Measurements from ENCODE around the gene IL16.

Gene IL16

GRCh38 chr15:81275711-81276392 is 79.2 kb downstream of the IL16 start:
- DNase-seq (ENCODE audit: low spot score) = no peak

- DNase-seq (ENCODE audit: low spot score) = no peak
Observed at GRCh38 chr15:81276967-81277366, 80.3 kb downstream of the IL16 start.

- no peak for DNase-seq (ENCODE audit: low spot score)
Observed at GRCh38 chr15:81277851-81278250, 81.2 kb downstream of the IL16 start.

- no peak for DNase-seq (ENCODE audit: low spot score)
Observed at GRCh38 chr15:81278306-81279029, 81.8 kb downstream of the IL16 start.

GRCh38 chr15:81279621-81280485 is 83.2 kb downstream of the IL16 start:
- no peak for DNase-seq (ENCODE audit: low spot score)

- DNase-seq (ENCODE audit: low spot score) = no peak
Observed at GRCh38 chr15:81280696-81281455, 84.2 kb downstream of the IL16 start.

- no peak for DNase-seq (ENCODE audit: low spot score)
Observed at GRCh38 chr15:81281456-81281735, 84.7 kb downstream of the IL16 start.

- DNase-seq (ENCODE audit: low spot score) = no peak
Observed at GRCh38 chr15:81281766-81282605, 85.3 kb downstream of the IL16 start.

GRCh38 chr15:81282606-81282895 is 85.9 kb downstream of the IL16 start:
- DNase-seq (ENCODE audit: low spot score) = no peak

GRCh38 chr15:81282911-81283310 is 86.2 kb downstream of the IL16 start:
- DNase-seq (ENCODE audit: low spot score) = no peak

- DNase-seq (ENCODE audit: low spot score) = no peak
Observed at GRCh38 chr15:81284256-81285031, 87.8 kb downstream of the IL16 start.

- no peak for DNase-seq (ENCODE audit: low spot score)
Observed at GRCh38 chr15:81285461-81285860, 88.8 kb downstream of the IL16 start.

GRCh38 chr15:81286621-81287121 is 90.0 kb downstream of the IL16 start:
- no peak for DNase-seq (ENCODE audit: low spot score)

- no peak for DNase-seq (ENCODE audit: low spot score)
Observed at GRCh38 chr15:81288040-81288439, 91.4 kb downstream of the IL16 start.

GRCh38 chr15:81288616-81289015 is 91.9 kb downstream of the IL16 start:
- DNase-seq (ENCODE audit: low spot score) = no peak

- no peak for DNase-seq (ENCODE audit: low spot score)
Observed at GRCh38 chr15:81289910-81290309, 93.2 kb downstream of the IL16 start.

- DNase-seq (ENCODE audit: low spot score) = no peak
Observed at GRCh38 chr15:81291916-81292522, 95.3 kb downstream of the IL16 start.

- no peak for DNase-seq (ENCODE audit: low spot score)
Observed at GRCh38 chr15:81292523-81293001, 95.9 kb downstream of the IL16 start.

GRCh38 chr15:81293728-81294515 is 97.2 kb downstream of the IL16 start:
- no peak for DNase-seq (ENCODE audit: low spot score)
